C4-2B (cell line): ENCODE results near the gene POU3F3.

Experiments
- H3K27ac ChIP-seq: fragments of 450-650 bp; 2 replicates; pipeline ENCODE4 v1.5.1; 2017
- CTCF ChIP-seq: fragments of 450-650 bp; conservative IDR thresholded peaks from 2 replicates; pipeline ENCODE4 v1.5.1; 2017; ENCODE audit warnings: mild to moderate bottlenecking
- ZFX ChIP-seq: fragments of 450-650 bp; IDR thresholded peaks from 2 replicates; pipeline ENCODE4 v1.6.1; 2017

POU3F3 gene

GRCh38 chr2:104867813-104868504 is 14.0 kb downstream of the POU3F3 start:
- TF ChIP-seq CTCF (no peak), ZFX (no peak)
- H3K27ac ChIP-seq, result no peak overlapping the region

GRCh38 chr2:104868505-104868866 is 14.6 kb downstream of the POU3F3 start:
- H3K27ac ChIP-seq, result no peak overlapping the region
- TF ChIP-seq CTCF, result no peak

GRCh38 chr2:104870100-104870975 is 16.4 kb downstream of the POU3F3 start:
- TF ChIP-seq ZFX (no peak), CTCF (no peak)
- H3K27ac ChIP-seq, result no peak overlapping the region

- TF ChIP-seq ZFX (no peak), CTCF (no peak)
- H3K27ac ChIP-seq, result no peak overlapping the region
Measured at GRCh38 chr2:104871649-104871971, 17.7 kb downstream of the POU3F3 start.

- no peak overlapping the region for H3K27ac ChIP-seq
- no peak for TF ChIP-seq ZFX
- no peak for TF ChIP-seq CTCF
Measured at GRCh38 chr2:104871972-104872865, 18.3 kb downstream of the POU3F3 start.

- peak; percentile 79 for TF ChIP-seq CTCF
- TF ChIP-seq ZFX, result peak; percentile 12; the same call in 1 of the 2 replicates
- no peak overlapping the region for H3K27ac ChIP-seq
Measured at GRCh38 chr2:104872866-104873688, 19.2 kb downstream of the POU3F3 start.
